Adrenal gland (tissue), 12 donors: ENCODE data around the gene C5orf15. TPM values are rescaled to one million over a fixed set of nuclear protein-coding genes. Genes with fewer than 3 reads are reported as not detected.
"Not testable (repeated sequence)": the region's sequence is repeated elsewhere in the genome, so short reads cannot be mapped to it uniquely, and the experiment has no call there.

Experiments used
- DNase-seq, 7 donors: peaks; one replicate each; pipeline ENCODE4 v3.0.0-alpha.2; 2019 to 2020
- H3K27ac ChIP-seq, 5 donors: fragments of 200-600 bp; sonication (generic) in 4 of 5; 1 replicate in 3 of 5; 2 replicates in 2 of 5; pipeline versions ENCODE4 v1.5.1 to v1.8.0; 2016 to 2020; ENCODE audit warnings: mild to moderate bottlenecking in 1 of 5
- H3K27me3 ChIP-seq: fragments of 200-600 bp; 2 replicates; pipeline ENCODE4 v1.8.0; 2021
- H3K36me3 ChIP-seq, 2 donors: fragments of 200-600 bp; replicated peaks in 1 of 2; 1 replicate in 1 of 2; 2 replicates in 1 of 2; pipeline versions ENCODE4 v1.5.1 to v1.8.0; 2018 to 2022
- H3K4me1 ChIP-seq, 2 donors: fragments of 200-600 bp; replicated peaks in 1 of 2; 1 replicate in 1 of 2; 2 replicates in 1 of 2; pipeline versions ENCODE4 v1.5.1 to v1.8.0; 2018 to 2021
- H3K4me3 ChIP-seq, 4 donors: fragments of 200-600 bp; sonication (generic) in 3 of 4; one replicate each; pipeline ENCODE4 v1.5.1; 2016 to 2018
- H3K9me3 ChIP-seq, 3 donors: fragments of 200-600 bp; sonication (generic) in 1 of 3; replicated peaks in 1 of 3; 1 replicate in 2 of 3; 2 replicates in 1 of 3; pipeline versions ENCODE4 v1.5.1 to v1.8.0; 2016 to 2021
- POLR2A ChIP-seq, 2 donors: fragments of 450-650 bp; IDR thresholded peaks; one replicate each; pipeline ENCODE4 v1.6.1; 2017; ENCODE audit warnings: antibody characterized with exemption in 2 of 2, mild to moderate bottlenecking in 2 of 2, moderate library complexity in 1 of 2
- WGBS, 4 donors: extraction: QIAGEN DNeasy Blood & Tissue Kit in 2 of 4; methylation state at CpG; one replicate each; pipeline versions ENCODE4 v1.1.5 to v1.1.7; 2013 to 2017; 5-methylcytosine and 5-hydroxymethylcytosine counted together
- intact Hi-C, 2 donors: fragments of 100-400 bp; cut with DNase I; formaldehyde crosslinking; loops; one replicate each; pipeline versions ENCODE4 v1.14.1 to v1.15.0; 2022 to 2023
- polyA plus RNA-seq, 3 donors: library from polyadenylated mRNA; stranded (reverse); fragments of 200-250 nt in 2 of 3; fragments of 350-450 nt in 1 of 3; fragmentation: Illumina TruSeq in 1 of 3; extraction: RNeasy Lipid Tissue Mini Kit (QIAGEN cat#74804) in 1 of 3; gene quantifications; one replicate each; pipeline ENCODE4 v1.2.3, GENCODE V29; 2013 to 2014
- total RNA-seq, 9 donors: library from RNA; depleted of rRNA in 4 of 9; stranded (reverse); fragments of >200 nt in 4 of 9; fragments of 120-200 nt in 1 of 9; fragmentation: NEBNext Ultra II Directional in 1 of 9; extraction: Animal tissue kit (Norgen Biotek cat#: 25700) in 1 of 9; gene quantifications; one replicate each; pipeline versions ENCODE4 v1.1.0 to v1.2.4, GENCODE V29; 2013 to 2023
- TF ChIP-seq, protein P1 (sequence below), 6 experiments: fragments of 450-650 bp in 4 of 6; fragments of 200-600 bp in 2 of 6; sonication (generic) in 1 of 6; IDR thresholded peaks; 1 replicate in 5 of 6; 2 replicates in 1 of 6; pipeline versions ENCODE4 v1.5.1 to v1.8.0; 2016 to 2021; ENCODE audit warnings: antibody characterized with exemption in 6 of 6, mild to moderate bottlenecking in 2 of 6, moderate library complexity in 1 of 6
- donor health status: healthy with polysubstance abuse.
- donor health status: Bipolar disorder and iron deficiency.
- donor health status: DM: yes; HTN: yes; CAD: no.
- donor health status: DM: no; HTN: no; CAD: no.
- donor health status: DM: no; HTN: no; CAD: no.
- donor health status: DM: yes; HTN: yes; CAD: no.

The C5orf15 gene
- total and polyA plus RNA-seq, 12 donors = 16.7 to 90.1 (median 53.7) TPM

DNA sequence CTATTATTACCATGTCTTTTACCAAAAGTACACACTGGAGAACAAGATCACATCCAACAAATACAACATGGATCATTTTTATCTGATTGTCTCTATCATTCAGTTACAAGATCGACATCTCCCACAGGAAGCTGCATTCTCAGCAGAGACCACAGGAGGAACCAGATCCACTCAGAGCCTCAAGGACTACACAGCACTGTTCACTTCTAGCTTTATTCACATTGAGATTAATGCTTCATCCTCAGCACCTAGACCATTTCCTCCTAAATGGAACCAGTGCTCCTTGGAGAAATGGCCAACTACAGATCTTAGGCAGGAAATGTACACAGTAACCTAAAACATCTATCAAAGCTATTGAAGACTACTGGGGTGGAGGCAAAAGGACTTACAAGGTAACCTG is 13.3 kb upstream of the C5orf15 start:
- 48 to 56% (median 51%) methylated on average over 1 of the region's 1 CpG for WGBS, 4 donors
- H3K27ac ChIP-seq = no peak overlapping the region
- peak in 1 of 7 donors; percentile 24 for DNase-seq
- no peaks in the 10 kb centered on the region for H3K9me3 ChIP-seq
- no peak overlapping the region for H3K4me3 ChIP-seq
- H3K36me3 ChIP-seq = peaks cover 0 to 58% of the 10 kb centered on the region in 2 donors
- intact Hi-C loops = no loop called here
- no peaks in the 10 kb centered on the region for H3K27me3 ChIP-seq
- TF ChIP-seq POLR2A (IDR thresholded peaks at IDR 0.05) = no peak
- TF ChIP-seq, protein P1, sequence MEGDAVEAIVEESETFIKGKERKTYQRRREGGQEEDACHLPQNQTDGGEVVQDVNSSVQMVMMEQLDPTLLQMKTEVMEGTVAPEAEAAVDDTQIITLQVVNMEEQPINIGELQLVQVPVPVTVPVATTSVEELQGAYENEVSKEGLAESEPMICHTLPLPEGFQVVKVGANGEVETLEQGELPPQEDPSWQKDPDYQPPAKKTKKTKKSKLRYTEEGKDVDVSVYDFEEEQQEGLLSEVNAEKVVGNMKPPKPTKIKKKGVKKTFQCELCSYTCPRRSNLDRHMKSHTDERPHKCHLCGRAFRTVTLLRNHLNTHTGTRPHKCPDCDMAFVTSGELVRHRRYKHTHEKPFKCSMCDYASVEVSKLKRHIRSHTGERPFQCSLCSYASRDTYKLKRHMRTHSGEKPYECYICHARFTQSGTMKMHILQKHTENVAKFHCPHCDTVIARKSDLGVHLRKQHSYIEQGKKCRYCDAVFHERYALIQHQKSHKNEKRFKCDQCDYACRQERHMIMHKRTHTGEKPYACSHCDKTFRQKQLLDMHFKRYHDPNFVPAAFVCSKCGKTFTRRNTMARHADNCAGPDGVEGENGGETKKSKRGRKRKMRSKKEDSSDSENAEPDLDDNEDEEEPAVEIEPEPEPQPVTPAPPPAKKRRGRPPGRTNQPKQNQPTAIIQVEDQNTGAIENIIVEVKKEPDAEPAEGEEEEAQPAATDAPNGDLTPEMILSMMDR (IDR thresholded peaks at IDR 0.05) = no peak
- peaks cover 0 to 4% of the 10 kb centered on the region in 2 donors for H3K4me1 ChIP-seq

DNA sequence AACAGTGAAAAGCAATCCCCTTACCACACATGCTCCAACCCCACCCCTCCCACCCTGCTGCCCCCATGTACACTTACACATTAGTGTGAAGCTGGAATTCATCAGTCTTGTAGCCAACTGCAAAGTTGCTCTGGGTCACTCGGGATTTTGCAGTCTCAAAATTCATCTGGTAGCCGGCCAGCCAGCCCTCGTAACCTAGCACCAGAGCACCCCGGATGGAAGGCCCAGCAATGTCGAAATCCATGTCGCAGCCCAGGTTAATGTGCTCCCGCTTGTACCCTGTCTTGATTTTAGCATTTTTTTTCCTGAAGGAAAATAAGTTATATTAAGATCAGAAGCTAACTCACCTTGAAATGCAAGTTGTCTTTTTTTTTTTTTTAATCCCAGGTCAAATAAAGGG is 12.2 kb upstream of the C5orf15 start:
- Histone ChIP-seq H3K36me3 (peaks cover 0 to 55% of the 10 kb centered on the region in 2 donors), H3K4me3 (no peak overlapping the region), H3K27ac (no peak overlapping the region), H3K9me3 (no peaks in the 10 kb centered on the region), H3K4me1 (peaks cover 0 to 4% of the 10 kb centered on the region in 2 donors), H3K27me3 (no peaks in the 10 kb centered on the region)
- 81 to 87% (median 83%) methylated on average over 7 of the region's 7 CpGs for WGBS, 4 donors
- no peak for TF ChIP-seq POLR2A (IDR thresholded peaks at IDR 0.05)
- TF ChIP-seq, protein P1 (IDR thresholded peaks at IDR 0.05) = no peak
- intact Hi-C loops = no loop called here
- DNase-seq = peak in 1 of 7 donors; percentile 35

DNA sequence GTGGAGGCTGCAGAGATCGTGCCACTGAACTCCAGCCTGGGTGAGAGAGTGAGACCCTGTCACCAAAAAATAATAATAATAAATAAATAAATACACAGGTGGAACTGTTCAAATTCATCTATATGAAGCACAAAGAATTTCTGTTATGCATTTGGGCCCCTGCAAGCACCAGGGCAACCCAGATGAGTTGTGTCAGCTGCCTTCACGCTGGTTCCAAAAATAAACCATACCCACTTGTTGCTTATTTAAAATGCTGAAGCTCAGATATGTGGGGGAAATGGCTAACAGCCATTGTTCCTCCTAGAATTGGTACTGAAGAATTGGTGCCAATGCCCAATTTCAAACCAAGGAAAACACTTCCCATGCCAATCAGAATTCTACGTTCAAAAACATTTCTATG is 10.5 kb upstream of the C5orf15 start:
- no peaks in the 10 kb centered on the region for H3K9me3 ChIP-seq
- intact Hi-C loops = no loop called here
- 76 to 97% (median 94%) methylated on average over 3 of the region's 3 CpGs for WGBS, 4 donors
- peaks cover 0 to 59% of the 10 kb centered on the region in 2 donors for H3K36me3 ChIP-seq
- no peak overlapping the region for H3K4me3 ChIP-seq
- no peak overlapping the region for H3K27ac ChIP-seq
- peaks cover 0 to 4% of the 10 kb centered on the region in 2 donors for H3K4me1 ChIP-seq
- TF ChIP-seq POLR2A (IDR thresholded peaks at IDR 0.05) = no peak
- TF ChIP-seq, protein P1 (IDR thresholded peaks at IDR 0.05) = no peak
- no peaks in the 10 kb centered on the region for H3K27me3 ChIP-seq
- DNase-seq = no peak

DNA sequence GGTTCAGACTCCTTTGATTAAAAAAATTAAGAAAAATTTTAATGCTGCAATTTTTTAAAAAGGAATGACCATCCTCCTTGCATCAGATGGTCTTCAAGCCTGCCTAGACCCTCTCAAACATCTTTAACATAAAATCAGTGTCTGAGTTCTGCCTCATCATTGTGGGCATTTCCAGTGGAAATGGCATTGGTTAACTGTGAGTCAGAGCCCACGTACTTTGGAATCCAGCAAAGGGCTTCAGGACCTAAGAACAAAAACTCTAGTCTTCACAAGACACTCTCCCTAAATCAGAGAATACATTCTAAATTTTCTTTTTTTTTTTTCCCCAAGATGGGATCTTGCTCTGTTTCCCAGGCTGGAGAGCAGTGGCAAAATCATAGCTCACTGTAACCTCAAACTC is 9.4 kb upstream of the C5orf15 start:
- 39 to 61% (median 48%) methylated on average over 1 of the region's 1 CpG for WGBS, 4 donors
- no peaks in the 10 kb centered on the region for H3K27me3 ChIP-seq
- H3K27ac ChIP-seq = peak overlapping the region in 1 of 5 donors; percentile 6
- intact Hi-C loops = no loop called here
- peaks cover 0 to 4% of the 10 kb centered on the region in 2 donors for H3K4me1 ChIP-seq
- H3K36me3 ChIP-seq = peaks cover 0 to 61% of the 10 kb centered on the region in 2 donors
- no peak for DNase-seq
- H3K9me3 ChIP-seq = no peaks in the 10 kb centered on the region
- no peak overlapping the region for H3K4me3 ChIP-seq
- no peak for TF ChIP-seq POLR2A (IDR thresholded peaks at IDR 0.05)

DNA sequence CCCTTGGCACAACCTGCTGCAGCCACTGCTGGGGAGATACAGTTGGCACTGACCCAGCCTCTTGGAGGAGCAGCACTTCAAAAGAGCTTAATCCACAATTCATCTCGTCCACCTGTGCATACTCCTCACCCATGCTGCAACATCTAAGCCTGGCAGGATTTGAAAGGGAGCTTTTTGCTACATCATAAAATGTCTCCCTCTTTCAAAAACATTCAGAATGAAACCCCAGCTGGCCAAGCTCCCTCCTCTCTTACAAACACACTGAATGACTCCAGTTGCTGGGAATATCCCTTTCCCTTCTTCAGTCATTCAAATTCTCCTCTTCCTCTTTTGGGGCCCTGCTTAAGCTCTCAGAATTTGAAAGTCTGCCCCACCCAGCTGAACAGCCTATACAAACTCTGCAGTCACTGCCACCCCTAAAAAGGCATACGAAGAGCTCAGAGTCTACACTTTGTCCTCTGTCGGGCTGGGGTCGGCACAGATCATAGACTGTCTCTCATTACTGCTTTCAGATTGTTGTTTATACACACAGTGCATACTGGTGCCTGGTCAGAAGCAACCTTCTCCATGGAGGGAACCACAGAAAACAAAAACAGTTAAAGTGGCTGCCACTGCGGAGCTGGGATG is 8.8 kb upstream of the C5orf15 start:
- Histone ChIP-seq H3K9me3 (no peaks in the 10 kb centered on the region), H3K4me3 (no peak overlapping the region), H3K4me1 (peaks cover 0 to 4% of the 10 kb centered on the region in 2 donors), H3K27ac (peak overlapping the region in 1 of 5 donors; percentile 6), H3K27me3 (no peaks in the 10 kb centered on the region), H3K36me3 (peaks cover 0 to 62% of the 10 kb centered on the region in 2 donors)
- DNase-seq = peak in 2 of 7 donors; percentile 14 to 43
- WGBS, 4 donors = 72 to 83% (median 82%) methylated on average over 5 of the region's 5 CpGs
- TF ChIP-seq, protein P1 (IDR thresholded peaks at IDR 0.05) = no peak
- no peak for TF ChIP-seq POLR2A (IDR thresholded peaks at IDR 0.05)
- intact Hi-C loops = no loop called here

DNA sequence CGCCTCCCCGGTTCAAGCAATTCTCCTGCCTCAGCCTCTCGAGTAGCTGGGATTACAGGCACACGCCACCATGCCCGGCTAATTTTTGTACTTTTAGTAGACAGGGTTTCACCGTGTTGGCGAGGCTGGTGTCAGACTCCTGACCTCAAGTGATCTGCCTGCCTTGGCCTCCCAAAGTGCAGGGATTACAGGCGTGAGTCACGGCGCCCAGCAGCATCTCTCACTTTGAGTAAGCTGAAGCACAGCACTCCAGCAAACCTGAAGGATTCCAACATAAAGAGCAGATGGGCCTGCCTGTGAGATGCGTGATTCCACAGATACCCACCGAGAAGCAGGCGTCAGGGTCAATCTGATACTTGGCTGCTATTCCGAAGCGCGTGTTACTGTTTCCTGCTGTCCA is 7.1 kb upstream of the C5orf15 start:
- H3K27ac ChIP-seq, H3K4me1 ChIP-seq, H3K9me3 ChIP-seq, intact Hi-C loops, H3K4me3 ChIP-seq, H3K27me3 ChIP-seq: not testable (repeated sequence)
- H3K36me3 ChIP-seq = peaks cover 0 to 64% of the 10 kb centered on the region in 2 donors
- peak in 1 of 7 donors; percentile 5 for DNase-seq
- WGBS, 4 donors = 93 to 95% (median 95%) methylated on average over 9 to 16 of the region's 16 CpGs
